ENCODE data around the gene RETREG3.
"Not testable (repeated sequence)": the region's sequence is repeated elsewhere in the genome, so short reads cannot be mapped to it uniquely, and the experiment has no call there.

RETREG3 gene

GRCh38 chr17:42609814-42610801 lies 934 bp upstream of the RETREG3 start:
- not testable (repeated sequence) for DNase-seq

DNA sequence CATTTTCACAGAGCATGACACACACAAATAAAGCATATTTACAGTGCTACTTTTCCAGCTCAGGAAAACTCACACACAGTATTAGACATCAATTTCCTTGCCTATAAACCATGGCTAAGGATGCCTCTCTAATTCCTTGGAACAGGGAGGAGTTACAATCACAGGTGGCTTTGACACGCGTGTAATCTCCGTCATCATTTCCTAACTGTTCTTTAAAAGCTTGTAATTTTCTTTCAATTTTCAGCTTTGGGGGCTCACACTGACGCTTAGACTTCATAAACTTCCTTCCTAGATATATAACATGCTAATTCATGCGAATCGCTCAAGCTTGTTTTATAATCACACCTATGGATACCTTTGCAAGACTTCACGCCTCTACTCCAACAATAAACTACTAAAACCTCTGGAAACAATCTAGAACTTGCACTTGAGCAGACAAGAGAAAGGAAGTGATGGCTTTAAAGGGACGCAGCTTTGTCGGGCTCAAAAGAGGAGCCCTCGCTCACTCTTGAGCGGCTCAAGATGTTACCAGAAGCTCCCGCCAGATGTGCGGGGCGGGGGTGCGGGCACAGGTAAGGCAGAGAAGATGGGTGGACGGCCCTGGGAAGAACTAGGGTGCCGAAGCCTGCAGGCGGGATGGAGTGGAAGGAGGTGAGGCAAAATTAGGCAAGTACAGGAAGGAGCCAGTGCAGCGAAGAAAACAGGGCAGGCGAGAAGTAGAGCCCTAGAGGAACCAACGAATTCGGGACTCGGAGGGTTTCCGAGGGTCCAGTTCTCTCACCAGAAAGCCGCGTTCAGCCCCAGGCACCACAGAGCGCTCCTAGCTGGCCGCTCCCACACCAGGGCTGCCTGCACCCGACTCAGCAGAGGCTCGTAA lies 631 bp downstream of the RETREG3 start:
- peak; percentile 47 for DNase-seq

DNA sequence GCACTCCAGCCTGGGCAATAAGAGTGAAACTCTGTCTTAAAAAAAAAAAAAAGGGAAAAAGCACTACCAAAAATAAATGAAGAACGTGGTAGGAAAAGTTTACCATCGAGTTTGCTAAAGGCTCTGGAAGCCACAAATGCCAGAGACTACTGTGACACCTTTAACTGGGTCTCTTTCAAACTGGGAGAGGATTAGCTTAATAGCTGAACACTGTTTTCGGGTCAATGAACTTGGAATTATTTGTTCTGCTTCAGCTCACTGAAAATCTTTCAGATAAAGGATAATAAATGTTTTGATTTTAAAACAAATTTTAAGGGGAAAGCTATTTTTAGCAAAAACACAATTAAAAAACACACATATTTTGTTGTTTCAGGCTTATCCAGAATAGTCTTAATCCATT lies 1.4 kb downstream of the RETREG3 start:
- DNase-seq = no peak

- DNase-seq = no peak
Measured at GRCh38 chr17:42603318-42603717, 5.9 kb downstream of the RETREG3 start.

GRCh38 chr17:42598905-42599304 lies 10.3 kb downstream of the RETREG3 start:
- no peak for DNase-seq

- DNase-seq = no peak
Measured at GRCh38 chr17:42596386-42596785, 12.8 kb downstream of the RETREG3 start.

GRCh38 chr17:42591411-42591810 lies 17.8 kb downstream of the RETREG3 start:
- no peak for DNase-seq

DNA sequence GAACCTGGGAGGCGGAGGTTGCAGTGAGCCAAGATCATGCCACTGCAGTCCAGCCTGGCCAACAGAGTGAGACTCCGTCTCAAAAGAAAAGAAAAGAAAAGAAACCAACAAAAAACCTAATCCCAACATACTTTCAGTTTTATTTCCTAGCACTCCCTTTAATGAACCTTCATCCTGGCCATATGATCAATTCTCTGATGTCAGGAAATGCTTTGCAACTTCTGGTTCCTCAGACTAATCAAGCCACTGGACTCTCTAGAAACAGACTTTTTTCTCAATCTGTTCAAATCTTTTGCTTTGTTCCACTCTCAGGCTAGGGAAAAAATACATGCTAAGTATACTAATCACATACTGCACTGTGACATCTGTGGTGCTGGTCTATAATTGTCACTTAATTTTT lies 18.3 kb downstream of the RETREG3 start:
- DNase-seq = no peak

DNA sequence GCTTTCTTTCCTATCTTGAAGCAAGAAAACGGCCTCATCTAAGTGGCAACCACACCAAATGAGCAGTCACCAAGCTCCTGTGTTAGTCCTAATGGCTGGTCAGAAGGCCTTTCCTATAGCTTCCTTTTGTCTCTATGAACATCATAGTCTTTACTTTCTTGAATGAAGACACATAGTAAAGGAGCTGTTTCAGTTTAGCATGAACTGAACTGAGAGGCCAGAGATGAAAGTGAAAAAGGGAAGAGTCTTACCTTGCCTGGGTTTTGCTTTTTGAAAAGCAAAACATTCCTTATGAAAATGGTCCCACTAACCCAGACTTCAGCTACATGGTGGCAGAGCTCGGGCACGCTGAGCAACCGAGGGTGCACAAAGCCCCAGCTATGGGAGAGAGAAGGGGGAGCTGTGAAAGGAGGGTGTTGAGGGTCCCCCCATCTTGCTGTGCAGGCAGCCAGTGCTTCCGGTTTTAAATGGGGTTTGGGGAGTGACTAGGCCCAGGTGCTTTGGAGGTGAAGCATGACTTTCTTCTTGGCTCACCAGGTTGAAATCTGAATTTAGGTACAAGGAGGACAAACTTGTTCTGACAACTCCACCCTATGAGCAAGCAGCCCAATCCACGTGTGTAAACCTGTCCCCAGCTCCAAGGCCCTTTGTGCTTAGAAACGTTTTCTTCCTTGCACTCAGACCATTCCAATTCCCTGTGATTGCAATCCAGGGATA lies 22.5 kb downstream of the RETREG3 start:
- no peak for DNase-seq

DNA sequence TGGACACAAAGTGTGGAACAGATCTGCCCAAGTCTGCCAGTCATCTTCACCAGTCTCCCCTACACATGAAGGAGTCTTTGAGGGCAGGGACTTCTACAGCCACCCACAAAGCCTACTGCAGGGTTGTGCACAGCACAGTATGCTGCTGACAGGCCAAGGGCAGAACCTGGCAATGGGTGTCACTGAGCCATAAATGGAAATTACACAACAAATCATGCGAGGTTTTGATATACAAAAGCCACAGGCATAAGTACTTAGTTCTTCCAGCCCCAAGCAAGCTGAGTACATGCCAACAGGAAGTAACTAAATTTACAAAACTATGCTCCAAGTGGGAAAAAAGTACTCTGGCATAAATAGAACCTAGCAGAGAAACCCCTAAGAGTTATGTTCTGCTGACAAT lies 23.8 kb downstream of the RETREG3 start:
- DNase-seq = no peak

GRCh38 chr17:42584880-42585279 lies 24.3 kb downstream of the RETREG3 start:
- no peak for DNase-seq

DNA sequence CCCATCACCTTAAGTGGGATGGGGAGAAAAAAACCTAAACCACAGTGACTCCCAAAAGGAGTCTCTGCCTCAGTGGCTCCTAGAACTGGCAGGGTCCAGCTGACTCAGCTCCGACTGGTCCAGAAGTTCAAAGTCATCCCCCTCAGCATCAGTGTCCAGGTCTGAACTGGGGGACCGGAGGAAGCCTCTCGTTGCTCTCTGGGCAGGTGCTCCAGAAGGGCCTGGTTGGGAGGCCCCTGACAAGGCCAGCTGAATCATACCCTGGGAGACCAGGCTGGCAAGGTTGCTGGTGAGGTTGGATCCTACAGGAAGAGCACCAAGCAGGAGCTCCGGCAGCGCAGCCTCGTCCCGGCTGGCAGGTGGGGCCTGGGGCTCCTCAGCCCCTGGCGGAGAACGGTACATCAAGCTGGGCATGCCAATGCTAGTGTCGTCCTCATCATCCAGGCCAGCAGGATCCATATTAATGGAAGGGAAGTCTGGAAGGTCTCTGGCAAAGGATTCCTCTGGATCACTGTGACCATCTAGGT lies 27.4 kb downstream of the RETREG3 start:
- no peak for DNase-seq

GRCh38 chr17:42579794-42580551 lies 29.2 kb downstream of the RETREG3 start:
- DNase-seq = no peak

- DNase-seq = peak; percentile 56
Measured at GRCh38 chr17:42578282-42578869, 30.8 kb downstream of the RETREG3 start.

GRCh38 chr17:42577532-42578281 lies 31.5 kb downstream of the RETREG3 start, which contains the start of gene PSMC3IP:
TSS of gene PSMC3IP (minus strand) at chr17:42577729. CDS start at chr17:42577686, 43 bp downstream.
- DNase-seq = peak; percentile 73

GRCh38 chr17:42577140-42577531 lies 32.0 kb downstream of the RETREG3 start:
- no peak for DNase-seq

- DNase-seq = no peak
Measured at GRCh38 chr17:42574463-42574862, 34.7 kb downstream of the RETREG3 start.

DNA sequence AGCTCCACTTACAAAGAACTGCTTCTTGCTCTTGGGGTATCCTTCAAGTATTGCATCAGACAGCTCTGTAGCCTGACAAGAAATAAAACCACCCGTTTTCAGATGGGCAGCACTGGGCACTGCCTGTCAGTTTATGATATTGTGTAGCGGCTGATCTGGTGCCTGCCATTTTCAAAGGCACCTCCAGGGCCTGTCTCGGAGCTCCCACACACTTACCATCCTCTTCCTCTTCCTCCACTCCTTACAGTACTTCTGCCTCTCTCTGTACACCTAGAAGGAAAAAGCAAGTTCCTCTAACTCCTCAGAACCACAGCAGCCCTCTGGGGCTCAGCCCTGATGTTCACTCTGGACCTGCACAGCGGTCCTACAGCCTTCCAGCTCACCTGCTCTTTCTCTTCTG lies 36.1 kb downstream of the RETREG3 start:
- no peak for DNase-seq

GRCh38 chr17:42571435-42572225 lies 37.5 kb downstream of the RETREG3 start:
- DNase-seq = no peak
